MCF 10A (cell line): ENCODE results near the gene SCN3B. TPM values are rescaled to one million over a fixed set of nuclear protein-coding genes. Genes with fewer than 3 reads are reported as not detected.

Experiments used
- BruUV-seq: library from RNA; stranded (reverse); fragments of 400-500 nt; replicated peaks from 2 replicates; lab custom pipeline; 2021; lab: Mats Ljungman, UMichigan
- CTCF ChIA-PET: fragments of 300-600 bp; sonication (Branson Sonifier 250); formaldehyde crosslinking; extraction: SDS; loops from one replicate; lab custom pipeline; 2021; ENCODE audit warnings: antibody characterized with exemption, inconsistent platforms; lab: Yijun Ruan, JAX
- POLR2A ChIA-PET: fragments of 300-600, 350-650 bp; sonication (Branson Sonifier 250); formaldehyde crosslinking; extraction: SDS; loops from one replicate; lab custom pipeline; 2020; ENCODE audit warnings: antibody characterized with exemption, inconsistent platforms; lab: Yijun Ruan, JAX
- DNase-seq: peaks from one replicate; pipeline ENCODE4 v3.0.0-alpha.2; 2018; ENCODE audit not compliant: unreplicated experiment
- H3K27ac Mint-ChIP-seq: one replicate; pipeline ENCODE4 v1.8.0; 2022; ENCODE audit warnings: mild to moderate bottlenecking, low read depth, mixed read lengths; ENCODE audit not compliant: unreplicated experiment
- H3K27me3 Mint-ChIP-seq: one replicate; pipeline ENCODE4 v1.8.0; 2022; ENCODE audit warnings: mixed read lengths; ENCODE audit not compliant: insufficient read depth, unreplicated experiment
- H3K36me3 Mint-ChIP-seq: one replicate; pipeline ENCODE4 v1.8.0; 2022; ENCODE audit warnings: mild to moderate bottlenecking, moderate library complexity, mixed read lengths; ENCODE audit not compliant: insufficient read depth, unreplicated experiment
- H3K4me1 Mint-ChIP-seq: one replicate; pipeline ENCODE4 v1.8.0; 2022; ENCODE audit warnings: mixed read lengths; ENCODE audit not compliant: insufficient read depth, unreplicated experiment
- H3K4me3 Mint-ChIP-seq: one replicate; pipeline ENCODE4 v1.8.0; 2022; ENCODE audit warnings: mild to moderate bottlenecking, moderate library complexity, mixed read lengths; ENCODE audit not compliant: unreplicated experiment
- H3K9me3 Mint-ChIP-seq: one replicate; pipeline ENCODE4 v1.8.0; 2022; ENCODE audit warnings: mixed read lengths; ENCODE audit not compliant: unreplicated experiment
- CTCF ChIP-seq: fragments of 200-600 bp; IDR thresholded peaks from one replicate; pipeline ENCODE4 v1.8.0; 2022; ENCODE audit warnings: antibody characterized with exemption, mild to moderate bottlenecking; ENCODE audit not compliant: unreplicated experiment
- intact Hi-C: fragments of 100-400 bp; cut with micrococcal nuclease; formaldehyde crosslinking; loops from 2 replicates; pipeline ENCODE4 v1.14.1; 2022
- total RNA-seq: library from RNA; stranded (reverse); gene quantifications from 2 replicates; pipeline ENCODE4 v1.2.3, GENCODE V29; 2022

The SCN3B gene
- total RNA-seq, 1 experiment from 2014 or later, result 1.2 TPM

GRCh38 chr11:123580557-123581275 lies 73.7 kb downstream of the SCN3B start:
- no peaks in the 10 kb centered on the region for H3K36me3 Mint-ChIP-seq
- peaks cover 9% of the 10 kb centered on the region for H3K4me1 Mint-ChIP-seq
- no peak overlapping the region for H3K27ac Mint-ChIP-seq
- BruUV-seq, result no TSS peak
- intact Hi-C loops, result loop anchor here (1.0 kb wide), 2 partner anchors 61 to 127 kb away; no protein-coding TSS in a partner anchor
- ChIA-PET CTCF (interaction anchor here (0.6 to 14.8 kb wide), 48 partner anchors 10 to 487 kb away, joined by 3 to 354 read pairs (median 4); partner anchors contain the start of gene SCN3B), POLR2A (interaction anchor here (0.7 to 1.3 kb wide), 4 partner anchors 9 to 1368 kb away, joined by 3 to 5 read pairs (median 4); no protein-coding TSS in a partner anchor)
- peak; percentile 95 for TF ChIP-seq CTCF
- no peak overlapping the region for H3K4me3 Mint-ChIP-seq
- no peaks in the 10 kb centered on the region for H3K9me3 Mint-ChIP-seq
- peak; percentile 68 for DNase-seq
- peaks cover 49% of the 10 kb centered on the region for H3K27me3 Mint-ChIP-seq

GRCh38 chr11:123580137-123580536 lies 74.3 kb downstream of the SCN3B start:
- TF ChIP-seq CTCF, result no peak
- no peaks in the 10 kb centered on the region for H3K9me3 Mint-ChIP-seq
- H3K4me1 Mint-ChIP-seq, result peaks cover 9% of the 10 kb centered on the region
- BruUV-seq, result no TSS peak
- no peak overlapping the region for H3K27ac Mint-ChIP-seq
- intact Hi-C loops, result loop anchor here (1.0 kb wide), 2 partner anchors 61 to 127 kb away; no protein-coding TSS in a partner anchor
- H3K27me3 Mint-ChIP-seq, result peaks cover 49% of the 10 kb centered on the region
- CTCF ChIA-PET, result interaction anchor here (0.6 to 14.8 kb wide), 40 partner anchors 10 to 487 kb away, joined by 3 to 354 read pairs (median 5); partner anchors contain the start of gene SCN3B
- H3K4me3 Mint-ChIP-seq, result no peak overlapping the region
- no peaks in the 10 kb centered on the region for H3K36me3 Mint-ChIP-seq
- DNase-seq, result no peak
- POLR2A ChIA-PET, result interaction anchor here (1.2 to 1.3 kb wide), 3 partner anchors 8 to 129 kb away, joined by 3 to 5 read pairs (median 4); no protein-coding TSS in a partner anchor

DNA sequence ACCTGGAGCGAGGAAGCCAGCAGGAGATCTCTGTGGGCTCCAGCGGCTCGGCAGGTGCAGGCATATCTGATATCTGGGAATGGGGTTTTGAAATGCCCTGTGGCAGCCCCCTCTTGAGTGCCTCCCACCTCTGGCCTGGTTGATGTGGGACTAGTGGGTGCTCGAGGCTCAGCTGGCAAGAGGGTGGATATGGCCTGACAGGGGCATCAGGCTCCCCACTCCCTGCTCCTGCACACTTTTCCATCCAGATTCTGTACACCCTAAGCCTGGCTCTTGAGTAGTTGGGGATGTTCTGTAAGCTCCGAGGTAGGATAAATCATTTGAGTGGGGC lies 75.0 kb downstream of the SCN3B start:
- Mint-ChIP-seq H3K4me1 (peaks cover 9% of the 10 kb centered on the region), H3K9me3 (no peaks in the 10 kb centered on the region), H3K27me3 (peaks cover 56% of the 10 kb centered on the region), H3K4me3 (no peak overlapping the region), H3K36me3 (no peaks in the 10 kb centered on the region), H3K27ac (no peak overlapping the region)
- ChIA-PET POLR2A (interaction anchor here (1.2 to 1.3 kb wide), 3 partner anchors 127 to 140 kb away, joined by 3 to 5 read pairs (median 3); no protein-coding TSS in a partner anchor), CTCF (interaction anchor here (0.6 to 14.8 kb wide), 22 partner anchors 9 to 476 kb away, joined by 3 to 354 read pairs (median 8); no protein-coding TSS in a partner anchor)
- intact Hi-C loops, result no loop called here
- DNase-seq, result no peak
- no TSS peak for BruUV-seq
- no peak for TF ChIP-seq CTCF

Other genes with a start within 250 kb of the SCN3B start
- 0.26 and 0.27 TPM in 2 replicates for gene GRAMD1B, start 224.4 kb downstream of the SCN3B start, total RNA-seq
- 15.6 and 22.1 TPM in 2 replicates for gene ZNF202, start 87.0 kb upstream of the SCN3B start, total RNA-seq
- not detected in 2 replicates for gene OR6X1, start 99.9 kb upstream of the SCN3B start, total RNA-seq
- not detected in 2 replicates for gene OR6M1, start 151.7 kb upstream of the SCN3B start, total RNA-seq
- gene TMEM225, start 231.0 kb upstream of the SCN3B start, total RNA-seq, result not detected in 2 replicates
- not detected in 2 replicates for gene OR8D4, start 247.5 kb upstream of the SCN3B start, total RNA-seq